GM11168 (cell line): ENCODE results near the gene ARID4B.
"Not testable (repeated sequence)": the region's sequence is repeated elsewhere in the genome, so short reads cannot be mapped to it uniquely, and the experiment has no call there.

Source experiments
- in situ Hi-C: fragments of 300-500 bp; cut with MboI; formaldehyde crosslinking; loops from one replicate; pipeline ENCODE4 v1.12.0; 2022; ENCODE audit warnings: low sequenced_read_pairs; ENCODE audit not compliant: unreplicated experiment

The ARID4B gene

GRCh38 chr1:235327559-235328270, at the start of gene ARID4B:
ARID4B (minus strand) TSS chr1:235328179; CDS start chr1:235326919, 1,260 bp downstream.
- in situ Hi-C loops = no loop called here

- in situ Hi-C loops = no loop called here
Observed at GRCh38 chr1:235375919-235376605, 48.1 kb upstream of the ARID4B start.

GRCh38 chr1:235369802-235370201, 41.8 kb upstream of the ARID4B start:
- in situ Hi-C loops = no loop called here

GRCh38 chr1:235368428-235368827, 40.4 kb upstream of the ARID4B start:
- in situ Hi-C loops = no loop called here

GRCh38 chr1:235367000-235367908, 39.3 kb upstream of the ARID4B start, which contains the start of gene TBCE:
TBCE (plus strand) TSS chr1:235367427; CDS start chr1:235380050, 12,623 bp downstream.
- in situ Hi-C loops = no loop called here

- in situ Hi-C loops = no loop called here
Observed at GRCh38 chr1:235366286-235366685, 38.3 kb upstream of the ARID4B start.

GRCh38 chr1:235364189-235364588, 36.2 kb upstream of the ARID4B start:
- in situ Hi-C loops = not testable (repeated sequence)

- in situ Hi-C loops = no loop called here
Observed at GRCh38 chr1:235358899-235359298, 30.9 kb upstream of the ARID4B start.

- in situ Hi-C loops = no loop called here
Observed at GRCh38 chr1:235357485-235358373, 29.8 kb upstream of the ARID4B start.

- in situ Hi-C loops = no loop called here
Observed at GRCh38 chr1:235351898-235352297, 23.9 kb upstream of the ARID4B start.

GRCh38 chr1:235351441-235351840, 23.5 kb upstream of the ARID4B start:
- in situ Hi-C loops = no loop called here

GRCh38 chr1:235343726-235344125, 15.7 kb upstream of the ARID4B start:
- in situ Hi-C loops = no loop called here

GRCh38 chr1:235342471-235342870, 14.5 kb upstream of the ARID4B start:
- in situ Hi-C loops = no loop called here

- in situ Hi-C loops = no loop called here
Observed at GRCh38 chr1:235342039-235342438, 14.1 kb upstream of the ARID4B start.

- in situ Hi-C loops = no loop called here
Observed at GRCh38 chr1:235341334-235341733, 13.4 kb upstream of the ARID4B start.

- in situ Hi-C loops = no loop called here
Observed at GRCh38 chr1:235339746-235340145, 11.8 kb upstream of the ARID4B start.

- in situ Hi-C loops = no loop called here
Observed at GRCh38 chr1:235336903-235337302, 8.9 kb upstream of the ARID4B start.

- in situ Hi-C loops = loop anchor here (5.0 kb wide), 1 partner anchor 86 kb away; no protein-coding TSS in a partner anchor
Observed at GRCh38 chr1:235331401-235331800, 3.4 kb upstream of the ARID4B start.

- in situ Hi-C loops = loop anchor here (5.0 kb wide), 1 partner anchor 86 kb away; no protein-coding TSS in a partner anchor
Observed at GRCh38 chr1:235330918-235331285, 2.9 kb upstream of the ARID4B start.
